Non-pigmented ciliary epithelial cell (primary cell): Measurements from ENCODE around the gene TSR1.
"Not testable (repeated sequence)": the region's sequence is repeated elsewhere in the genome, so short reads cannot be mapped to it uniquely, and the experiment has no call there.

Experiments used
- DNase-seq: peaks from one replicate; pipeline ENCODE4 v3.0.0-alpha.2; 2010; ENCODE audit warnings: low read depth

The TSR1 gene

GRCh38 chr17:2336852-2337543, 741 bp upstream of the TSR1 start, which contains the start of gene SGSM2:
TSS of gene SGSM2 (plus strand) at chr17:2337501. CDS start at chr17:2337689, 188 bp downstream.
- no peak for DNase-seq

DNA sequence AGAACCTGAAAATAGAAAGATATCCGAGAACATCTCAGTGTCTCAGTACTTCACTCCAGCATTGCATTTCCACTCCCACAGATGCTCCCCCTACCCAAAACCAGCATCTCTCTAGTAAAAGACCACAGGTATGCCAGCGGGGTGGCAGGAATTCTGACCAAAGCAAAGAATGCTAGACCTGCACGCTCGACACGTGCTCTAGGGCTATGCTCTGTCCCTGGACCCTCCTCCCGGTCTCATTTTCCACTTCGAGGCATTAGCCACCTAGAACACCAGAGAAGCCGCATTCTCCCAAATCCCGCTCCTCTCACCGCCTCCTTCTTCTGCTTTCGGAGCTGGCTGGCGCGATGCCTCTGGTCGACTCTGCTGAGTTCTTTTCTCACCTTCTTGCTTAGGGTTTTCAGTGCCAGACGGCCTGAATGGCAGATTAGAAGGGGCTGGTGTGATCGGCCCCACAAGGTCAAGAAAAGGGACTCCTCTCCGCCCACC, 487 bp downstream of the TSR1 start:
- no peak for DNase-seq

GRCh38 chr17:2331303-2331702, 5.0 kb downstream of the TSR1 start:
- no peak for DNase-seq

DNA sequence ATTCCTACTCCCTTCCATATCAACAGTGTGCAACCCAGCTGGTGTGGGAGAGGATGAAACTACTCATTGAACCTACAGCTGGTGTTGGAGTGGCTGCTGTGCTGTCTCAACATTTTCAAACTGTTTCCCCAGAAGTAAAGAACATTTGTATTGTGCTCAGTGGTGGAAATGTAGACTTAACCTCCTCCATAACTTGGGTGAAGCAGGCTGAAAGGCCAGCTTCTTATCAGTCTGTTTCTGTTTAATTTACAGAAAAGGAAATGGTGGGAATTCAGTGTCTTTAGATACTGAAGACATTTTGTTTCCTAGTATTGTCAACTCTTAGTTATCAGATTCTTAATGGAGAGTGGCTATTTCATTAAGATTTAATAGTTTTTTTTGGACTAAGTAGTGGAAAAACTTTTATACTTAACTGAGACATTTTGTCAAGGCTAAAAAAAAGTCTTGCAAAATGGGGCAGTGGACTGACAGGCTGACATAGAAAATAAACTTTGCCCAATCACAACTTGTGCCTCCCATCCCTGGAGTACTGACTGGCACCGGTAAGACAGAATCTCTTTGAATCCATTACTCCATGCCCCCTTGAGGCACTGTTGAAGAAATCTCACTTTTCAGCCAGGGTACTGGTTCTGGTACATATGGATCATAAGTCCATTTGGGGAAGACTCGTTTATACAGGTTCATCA, 12.5 kb downstream of the TSR1 start:
- no peak for DNase-seq

- no peak for DNase-seq
Observed at GRCh38 chr17:2321399-2321798, 14.9 kb downstream of the TSR1 start.

- DNase-seq: no peak
Observed at GRCh38 chr17:2319051-2319450, 17.2 kb downstream of the TSR1 start.

DNA sequence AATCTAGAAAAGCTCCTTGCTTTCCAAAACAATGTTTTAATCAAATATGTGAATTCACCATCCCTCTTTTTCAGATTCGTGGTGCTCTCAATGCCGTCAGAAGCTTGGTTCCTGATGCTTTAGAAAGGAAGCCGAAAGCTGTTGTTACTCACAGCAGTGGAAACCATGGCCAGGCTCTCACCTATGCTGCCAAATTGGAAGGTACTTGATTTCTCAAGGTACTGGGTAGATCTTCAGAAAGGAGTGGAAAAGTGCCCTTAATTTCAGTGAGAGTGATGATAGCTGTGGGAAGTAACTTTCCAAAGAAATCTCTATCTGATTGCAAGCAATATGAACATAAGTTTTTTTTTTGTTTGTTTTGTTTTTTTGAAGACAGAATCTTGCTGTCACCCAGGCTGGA, 18.5 kb downstream of the TSR1 start:
- no peak for DNase-seq

GRCh38 chr17:2316916-2317205, 19.4 kb downstream of the TSR1 start:
- not testable (repeated sequence) for DNase-seq

DNA sequence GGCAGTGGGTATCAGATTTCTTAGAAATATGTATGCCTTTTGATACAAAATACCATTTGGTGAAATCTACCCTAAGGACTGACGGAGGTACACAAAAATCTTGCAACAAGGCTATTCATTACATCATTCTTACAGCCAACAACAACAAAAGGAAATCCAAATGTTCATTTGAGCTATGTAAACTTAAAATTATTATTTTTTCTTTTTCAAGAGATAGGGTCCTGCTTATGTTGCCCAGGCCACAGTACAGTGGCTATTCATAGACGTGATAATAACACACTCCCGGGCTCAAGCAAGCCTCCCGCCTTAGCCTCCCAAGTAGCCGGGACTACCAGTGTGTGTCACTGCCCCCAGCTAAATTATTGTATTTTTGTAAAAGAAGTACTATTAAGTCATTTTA, 23.5 kb downstream of the TSR1 start:
- DNase-seq: no peak

GRCh38 chr17:2309338-2310154, 26.7 kb downstream of the TSR1 start:
- no peak for DNase-seq

DNA sequence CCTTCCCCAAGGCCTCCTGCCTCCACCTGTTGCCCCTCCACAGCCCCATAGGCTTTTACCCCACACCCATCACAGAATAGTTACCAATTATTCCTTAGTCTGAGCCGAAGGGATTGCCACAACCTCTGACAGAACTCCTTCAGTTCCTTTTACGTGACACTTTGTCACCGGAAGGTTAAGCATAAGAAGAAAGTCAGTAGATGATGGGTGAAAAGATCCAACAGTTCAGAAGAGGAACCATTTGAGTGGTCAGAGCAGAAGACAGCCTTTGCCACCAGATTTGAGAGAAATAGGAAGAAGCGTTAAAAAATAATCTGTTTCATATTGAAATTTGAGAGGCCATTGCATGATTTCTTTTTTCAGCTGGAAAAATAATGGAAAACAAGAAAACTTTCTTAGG, 31.3 kb downstream of the TSR1 start:
- no peak for DNase-seq

GRCh38 chr17:2303204-2304188, 32.8 kb downstream of the TSR1 start, which contains the start of the genes SMG6 and SRR:
TSS of gene SMG6 (minus strand) at chr17:2303785. CDS start at chr17:2303720, 65 bp downstream.
TSS of gene SRR (plus strand) at chr17:2303950. CDS start at chr17:2315561, 11,611 bp downstream.
- no peak for DNase-seq

- no peak for DNase-seq
Observed at GRCh38 chr17:2302778-2303203, 33.5 kb downstream of the TSR1 start.

- no peak for DNase-seq
Observed at GRCh38 chr17:2299756-2300155, 36.5 kb downstream of the TSR1 start.

DNA sequence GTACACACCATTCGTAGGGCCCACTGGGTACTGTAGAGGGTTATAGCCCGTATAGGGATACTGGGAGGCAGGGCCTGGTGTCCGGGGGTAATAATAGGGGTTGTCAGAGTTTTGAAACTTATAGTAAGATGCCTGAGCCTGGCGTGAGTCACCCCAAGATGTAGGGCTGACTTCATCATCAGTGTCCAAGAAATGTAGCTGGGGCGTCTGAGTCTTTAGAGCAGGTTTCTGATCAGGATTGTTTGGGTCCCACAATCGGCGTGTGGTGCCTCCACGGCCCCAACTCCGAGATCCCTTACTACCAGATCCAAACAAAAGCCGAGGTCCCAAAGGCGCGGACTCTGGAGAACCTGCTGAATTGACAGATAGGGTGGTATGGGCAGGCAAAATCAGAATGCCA, 37.1 kb downstream of the TSR1 start:
- no peak for DNase-seq

GRCh38 chr17:2297023-2297422, 39.2 kb downstream of the TSR1 start:
- no peak for DNase-seq

GRCh38 chr17:2295575-2295974, 40.7 kb downstream of the TSR1 start:
- DNase-seq: no peak

- no peak for DNase-seq
Observed at GRCh38 chr17:2292100-2292499, 44.2 kb downstream of the TSR1 start.

DNA sequence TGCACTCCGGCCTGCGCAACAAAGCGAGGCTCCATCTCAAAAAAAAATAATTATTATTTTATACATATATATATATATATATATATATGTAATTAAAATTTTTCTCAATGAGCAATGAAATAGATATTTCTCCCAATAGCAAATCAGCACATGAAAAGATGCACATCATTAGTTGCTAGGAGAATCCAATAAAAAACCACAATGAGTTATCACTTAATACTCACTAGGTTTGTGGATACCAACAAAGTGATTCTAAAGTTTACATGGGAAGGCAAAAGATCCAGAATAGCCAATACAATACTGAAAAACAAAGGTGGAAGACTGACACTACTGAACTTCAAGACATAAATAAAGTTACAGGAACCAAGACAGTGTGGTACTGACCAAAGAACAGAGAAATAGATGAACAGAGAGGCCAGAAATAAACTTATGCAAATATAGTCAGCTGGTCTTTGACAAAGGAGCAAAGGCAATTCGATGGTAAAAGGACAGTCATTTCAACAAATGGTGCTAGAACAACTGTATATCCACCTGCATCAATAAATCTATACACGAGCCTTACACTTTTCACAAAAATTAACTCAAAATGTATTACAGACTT, 46.3 kb downstream of the TSR1 start:
- no peak for DNase-seq

DNA sequence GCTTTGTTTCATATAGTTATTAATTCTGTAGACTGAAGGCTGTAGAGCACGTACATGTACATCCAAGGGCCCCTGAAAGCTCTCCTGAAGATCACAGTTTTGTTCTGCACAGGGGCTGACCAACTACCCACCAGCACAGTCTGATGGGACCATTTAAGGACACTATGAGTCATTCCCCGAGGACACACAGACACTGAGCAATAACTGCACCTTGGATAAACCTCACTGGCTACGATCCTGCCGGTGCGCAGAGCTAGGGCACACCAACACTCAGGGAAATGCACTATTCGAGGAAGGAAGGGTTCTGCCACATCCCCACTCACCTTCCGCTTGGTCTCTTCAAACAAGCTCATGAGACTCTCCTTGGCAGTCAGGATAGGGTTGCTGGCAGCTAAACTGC, 53.0 kb downstream of the TSR1 start:
- DNase-seq: no peak

DNA sequence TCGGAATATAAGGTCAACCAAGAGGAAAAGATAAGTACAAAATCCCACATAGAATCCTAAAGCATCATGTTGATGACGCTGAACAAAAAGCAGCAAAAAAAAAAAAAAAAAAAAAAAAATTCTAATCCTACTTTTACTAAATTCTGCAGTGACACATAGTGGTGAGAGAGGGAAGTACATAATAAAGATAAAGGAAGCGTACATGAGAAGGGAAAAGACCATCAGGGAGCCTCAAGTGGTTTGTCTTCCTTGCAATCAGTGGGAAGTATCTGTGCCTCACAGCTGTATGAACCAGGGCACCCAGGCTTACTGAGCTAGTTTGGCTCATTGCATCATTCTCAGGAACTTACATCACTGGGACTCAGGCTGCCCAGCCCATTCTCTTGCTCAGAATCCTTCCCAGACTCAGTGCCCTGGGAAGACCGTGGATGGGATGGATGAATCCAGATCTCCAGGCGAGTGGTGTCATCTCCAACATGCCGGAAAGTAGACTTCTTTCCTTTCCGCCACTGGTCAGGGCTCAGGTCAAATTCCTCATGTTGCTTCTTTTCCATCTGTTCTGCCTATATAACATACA, 53.9 kb downstream of the TSR1 start:
- peak; percentile 51 for DNase-seq
